A549 (cell line): Measurements from ENCODE around the gene UCP1.

Experiments
- ATOH8 ChIP-seq: fragments of 250-450 bp; sonication (Bioruptor Pico); IDR thresholded peaks from 2 replicates; pipeline ENCODE4 v1.5.0; 2020; ENCODE audit warnings: low read depth, mild to moderate bottlenecking, moderate library complexity
- BCL3 ChIP-seq: fragments of >200 bp; sonication (Bioruptor Twin); formaldehyde crosslinking; IDR thresholded peaks from 3 replicates; pipeline ENCODE4 v1.6.1; 2016
- CHD4 ChIP-seq: fragments of 200-600 bp; sonication (generic); IDR thresholded peaks from 2 replicates; pipeline ENCODE4 v1.6.1; 2016; ENCODE audit warnings: antibody characterized with exemption, mild to moderate bottlenecking, borderline replicate concordance
- CTCF ChIP-seq: fragments of >200 bp; sonication (Bioruptor Twin); formaldehyde crosslinking; IDR thresholded peaks from 3 replicates; pipeline ENCODE4 v1.5.1; 2016
- E2F6 ChIP-seq: IDR thresholded peaks from 2 replicates; pipeline ENCODE4 v1.6.1; 2012; ENCODE audit warnings: low read depth, borderline replicate concordance
- EP300 ChIP-seq, 2 experiments: fragments of >200 bp; sonication (Bioruptor Twin); formaldehyde crosslinking; IDR thresholded peaks; 2 replicates in 1 of 2; 3 replicates in 1 of 2; pipeline ENCODE4 v1.6.1; 2016 to 2017
- ESRRA ChIP-seq: fragments of 150-350 bp; IDR thresholded peaks from 2 replicates; pipeline ENCODE4 v1.6.1; 2014; ENCODE audit warnings: mild to moderate bottlenecking, low read length, borderline replicate concordance
- HDAC2 ChIP-seq: fragments of 200-600 bp; sonication (generic); IDR thresholded peaks from 2 replicates; pipeline ENCODE4 v1.6.1; 2016
- JUNB ChIP-seq: fragments of >200 bp; sonication (Bioruptor Twin); formaldehyde crosslinking; IDR thresholded peaks from 2 replicates; pipeline ENCODE4 v1.6.1; 2016
- KDM5A ChIP-seq: fragments of 200-600 bp; sonication (generic); IDR thresholded peaks from 2 replicates; pipeline ENCODE4 v1.6.1; 2016; ENCODE audit warnings: antibody characterized with exemption, mild to moderate bottlenecking
- PBX3 ChIP-seq: IDR thresholded peaks from 2 replicates; pipeline ENCODE4 v1.6.1; 2012
- RNF2 ChIP-seq: fragments of 200-600 bp; sonication (generic); IDR thresholded peaks from 2 replicates; pipeline ENCODE4 v1.6.1; 2016; ENCODE audit warnings: low read depth, mild to moderate bottlenecking, antibody characterized with exemption, moderate library complexity, borderline replicate concordance
- SMC3 ChIP-seq: fragments of >200 bp; sonication (Bioruptor Twin); formaldehyde crosslinking; IDR thresholded peaks from 3 replicates; pipeline ENCODE4 v1.6.1; 2018; ENCODE audit warnings: inconsistent platforms
- USF2 ChIP-seq: fragments of 450-650 bp; IDR thresholded peaks from 2 replicates; pipeline ENCODE4 v1.6.1; 2014; ENCODE audit warnings: antibody characterized with exemption

- TF ChIP-seq KDM5A (no peak), HDAC2 (no peak), ESRRA (no peak), CTCF (no peak), RNF2 (no peak), JUNB (no peak), CHD4 (no peak), E2F6 (no peak), BCL3 (no peak), PBX3 (no peak), ATOH8 (CRISPR knock-in tag) (no peak), EP300 (IDR thresholded peaks at IDR 0.05) (no peak), USF2 (no peak), SMC3 (no peak)
These were observed 12.3 kb upstream of the UCP1 start for GRCh38 chr4:140581078-140581477.
